ENCODE measurements around the gene ZBTB22.
A peak's percentile ranks its signal among the peaks of the same experiment; 100 is the strongest.
"Not testable (repeated sequence)": the region's sequence is repeated elsewhere in the genome, so short reads cannot be mapped to it uniquely, and the experiment has no call there.

Gene ZBTB22

DNA sequence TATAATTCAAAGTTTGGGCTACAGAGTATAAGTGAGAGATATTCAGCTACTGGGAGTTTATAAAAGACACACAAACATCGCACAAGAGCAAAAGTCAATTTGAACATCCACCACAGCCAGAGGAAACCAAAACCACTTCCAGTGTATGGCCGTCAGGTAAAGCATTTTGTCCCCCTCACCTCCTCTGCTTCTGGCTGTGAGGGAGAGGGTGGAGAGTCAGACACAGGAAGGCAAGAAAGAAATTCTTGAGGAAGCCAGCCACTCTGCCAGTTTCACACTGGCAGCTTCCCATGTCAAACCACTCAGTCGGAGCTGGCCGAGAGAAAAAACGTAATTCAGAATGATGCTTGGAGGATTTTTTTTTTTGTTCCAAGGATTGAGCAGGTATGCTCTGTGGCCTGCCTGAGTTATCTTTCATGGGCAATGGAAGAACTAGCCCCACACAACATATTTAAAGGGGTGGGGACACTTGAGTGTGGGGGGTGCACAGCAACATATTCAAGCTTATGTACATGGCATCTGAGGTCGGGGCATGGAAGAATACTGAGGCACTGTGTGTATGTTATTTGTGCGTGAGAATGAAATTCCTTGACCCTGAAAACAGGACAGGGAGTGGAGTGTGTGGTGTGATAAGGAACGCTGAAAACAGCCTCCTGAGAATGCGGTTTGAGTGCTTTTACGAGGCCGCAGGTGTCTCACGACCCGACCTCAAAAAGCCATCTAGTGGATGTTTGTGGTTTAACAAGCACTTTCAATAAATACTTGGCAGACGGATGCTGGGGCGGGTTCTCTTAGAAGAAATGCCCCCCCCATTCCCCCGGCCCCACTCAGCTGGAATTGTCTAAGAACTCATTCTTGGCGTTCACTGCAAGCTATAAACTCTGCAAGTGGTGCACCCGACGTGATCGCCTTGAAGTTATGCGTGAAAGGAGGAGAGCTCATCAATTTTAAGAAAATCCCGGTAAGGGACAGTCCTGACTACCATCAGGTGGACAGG lies 27.5 kb upstream of the ZBTB22 start:
- peaks cover 20 to 26% of the 10 kb centered on the region in 2 donors for H3K4me1 Mint-ChIP-seq (ENCODE audit: low read depth in 2 of 2)
- peak overlapping the region; percentile 72 to 82 for H3K4me3 Mint-ChIP-seq
- peak overlapping the region; percentile 96 for H3K27ac Mint-ChIP-seq
- no peaks in the 10 kb centered on the region for H3K27me3 Mint-ChIP-seq
- H3K36me3 Mint-ChIP-seq (ENCODE audit: insufficient read depth): peaks cover 18% of the 10 kb centered on the region
- DNase-seq (peak; percentile 63 to 71 (median 67)), ATAC-seq (replicated peaks) (peak; percentile 64)
- H3K9me3 Mint-ChIP-seq: no peaks in the 10 kb centered on the region

DNA sequence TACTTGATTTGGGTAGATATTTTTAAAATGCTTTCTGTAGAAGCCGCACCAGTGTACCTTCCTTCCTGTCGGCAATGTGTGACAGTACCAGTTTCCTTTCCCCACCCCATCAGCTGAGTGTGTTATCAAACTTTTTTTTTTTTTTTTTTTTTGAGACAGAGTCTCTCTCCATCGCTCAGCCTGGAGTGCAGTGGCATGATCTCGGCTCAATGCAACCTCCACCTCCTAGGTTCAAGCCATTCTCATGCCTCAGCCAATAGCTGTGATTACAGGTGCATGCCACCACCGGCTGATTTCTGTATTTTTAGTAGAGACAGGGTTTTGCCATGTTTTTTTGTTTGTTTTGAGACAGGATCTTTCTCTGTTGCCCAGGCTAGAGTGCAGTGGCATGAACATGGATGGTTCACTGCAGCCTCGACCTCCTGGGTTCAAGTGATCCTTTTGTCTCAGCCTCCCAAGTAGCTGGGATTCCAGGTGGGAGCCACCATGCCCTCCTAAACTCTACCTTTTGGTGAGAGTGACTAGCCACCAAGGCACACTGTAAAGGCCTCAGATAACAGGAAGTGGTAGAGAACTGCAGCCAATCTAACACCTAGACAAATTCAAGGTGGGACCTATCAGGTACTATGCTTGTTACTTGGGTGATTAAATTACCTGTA lies 26.5 kb upstream of the ZBTB22 start:
- Mint-ChIP-seq H3K27me3 (no peaks in the 10 kb centered on the region), H3K4me1 (ENCODE audit: low read depth in 2 of 2) (peaks cover 20 to 29% of the 10 kb centered on the region in 2 donors), H3K27ac (peak overlapping the region; percentile 96), H3K9me3 (no peaks in the 10 kb centered on the region), H3K36me3 (ENCODE audit: insufficient read depth) (peaks cover 18% of the 10 kb centered on the region), H3K4me3 (peak overlapping the region; percentile 72 to 82)
- DNase-seq: peak; percentile 58 to 67 (median 59)
- ATAC-seq (replicated peaks): peak; percentile 73

DNA sequence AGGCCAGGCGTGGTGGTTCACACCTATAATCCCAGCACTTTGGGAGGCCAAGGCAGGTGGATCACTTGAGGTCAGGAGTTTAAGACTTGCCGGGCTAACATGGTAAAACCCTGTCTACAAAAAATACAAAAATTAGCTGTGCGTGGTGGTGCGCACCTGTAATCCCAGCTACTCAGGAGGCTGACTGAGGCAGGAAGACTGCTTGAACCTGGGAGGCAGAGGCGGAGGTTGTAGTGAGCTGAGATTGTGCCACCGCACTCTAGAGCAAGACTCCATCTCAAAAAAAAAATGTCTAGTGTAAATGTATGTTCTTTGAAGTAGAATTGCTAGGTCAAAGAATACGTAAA lies 26.0 kb upstream of the ZBTB22 start:
- DNase-seq: peak in 1 of 3 experiments; percentile 49
- H3K27me3 Mint-ChIP-seq; H3K9me3 Mint-ChIP-seq; ATAC-seq (replicated peaks): not testable (repeated sequence)
- Mint-ChIP-seq H3K36me3 (ENCODE audit: insufficient read depth) (peaks cover 18% of the 10 kb centered on the region), H3K27ac (peak overlapping the region; percentile 96), H3K4me1 (ENCODE audit: low read depth in 2 of 2) (peaks cover 20 to 29% of the 10 kb centered on the region in 2 donors), H3K4me3 (peak overlapping the region; percentile 72 to 82)

DNA sequence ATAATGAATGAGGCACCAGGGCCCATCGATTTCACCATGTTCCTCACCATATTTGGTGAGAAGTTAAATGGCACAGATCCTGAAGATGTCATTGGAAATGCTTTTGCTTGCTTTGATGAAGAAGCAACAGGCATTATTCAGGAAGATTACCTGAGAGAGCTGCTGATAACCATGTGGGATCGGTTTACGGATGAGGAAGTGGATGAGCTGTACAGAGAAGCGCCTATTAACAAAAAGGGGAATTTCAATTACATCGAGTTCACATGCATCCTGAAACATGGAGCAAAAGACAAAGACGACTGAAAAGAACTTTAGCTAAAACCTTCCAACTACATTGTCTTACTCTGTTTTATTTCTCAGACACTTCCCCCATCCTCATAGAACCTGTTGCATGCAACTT lies 21.6 kb upstream of the ZBTB22 start:
- no peak overlapping the region for H3K27ac Mint-ChIP-seq

DNA sequence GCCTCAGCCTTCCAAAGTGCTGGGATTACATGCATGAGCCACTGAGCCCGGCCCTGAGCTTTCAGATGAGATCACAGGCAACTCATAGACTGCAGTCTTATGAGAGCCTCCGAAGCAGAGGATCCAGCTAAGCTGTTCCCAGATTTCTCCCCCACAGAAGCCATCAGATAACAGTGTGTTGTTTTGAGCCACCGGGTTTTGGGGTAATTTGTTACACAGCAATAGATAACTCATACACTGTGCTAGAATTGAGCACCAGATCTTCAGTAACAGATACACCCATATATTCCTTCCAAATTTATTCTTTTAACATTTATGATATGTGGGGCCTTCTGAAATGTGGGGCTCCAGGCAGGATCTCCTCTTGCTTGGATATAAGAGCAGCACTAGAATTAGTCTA lies 19.0 kb upstream of the ZBTB22 start:
- no peak for ATAC-seq (replicated peaks)
- no peaks in the 10 kb centered on the region for H3K27me3 Mint-ChIP-seq

More for the DNA sequence above, 21.6 kb upstream of the ZBTB22 start:
- H3K4me1 Mint-ChIP-seq (ENCODE audit: low read depth in 2 of 2): peaks cover 3 to 14% of the 10 kb centered on the region in 2 donors
- no peaks in the 10 kb centered on the region for H3K9me3 Mint-ChIP-seq
- no peak for ATAC-seq (replicated peaks)
- DNase-seq: no peak
- peaks cover 8% of the 10 kb centered on the region for H3K36me3 Mint-ChIP-seq (ENCODE audit: insufficient read depth)
- H3K27me3 Mint-ChIP-seq: no peaks in the 10 kb centered on the region
- no peak overlapping the region for H3K4me3 Mint-ChIP-seq

DNA sequence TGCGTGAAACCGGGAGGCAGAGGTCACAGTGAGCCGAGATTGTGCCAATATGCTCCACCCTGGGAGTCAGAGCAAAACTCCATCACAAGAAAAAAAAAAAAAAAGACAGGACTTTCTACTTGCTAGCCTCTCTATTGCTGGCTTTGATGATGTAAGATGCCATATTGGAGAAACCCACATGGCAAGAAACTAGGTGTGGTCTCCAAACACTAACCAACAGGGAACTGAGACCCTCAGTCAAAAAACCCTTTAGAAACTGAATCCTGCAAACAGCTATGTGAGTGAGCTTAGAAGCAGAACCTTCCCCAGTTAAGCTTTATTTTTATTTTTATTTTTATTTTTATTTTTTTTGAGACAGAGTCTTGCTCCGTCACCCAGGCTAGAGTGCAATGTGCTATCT lies 18.4 kb upstream of the ZBTB22 start:
- Mint-ChIP-seq H3K27ac (no peak overlapping the region), H3K27me3 (no peaks in the 10 kb centered on the region), H3K4me1 (ENCODE audit: low read depth in 2 of 2) (peaks cover 0 to 6% of the 10 kb centered on the region in 2 donors), H3K9me3 (no peaks in the 10 kb centered on the region), H3K36me3 (ENCODE audit: insufficient read depth) (no peaks in the 10 kb centered on the region), H3K4me3 (no peak overlapping the region)
- no peak for DNase-seq
- no peak for ATAC-seq (replicated peaks)

More for the DNA sequence above, 19.0 kb upstream of the ZBTB22 start:
- H3K36me3 Mint-ChIP-seq (ENCODE audit: insufficient read depth): no peaks in the 10 kb centered on the region
- H3K9me3 Mint-ChIP-seq: no peaks in the 10 kb centered on the region
- no peak overlapping the region for H3K27ac Mint-ChIP-seq
- no peak overlapping the region for H3K4me3 Mint-ChIP-seq
- no peak for DNase-seq
- H3K4me1 Mint-ChIP-seq (ENCODE audit: low read depth in 2 of 2): peaks cover 0 to 6% of the 10 kb centered on the region in 2 donors

DNA sequence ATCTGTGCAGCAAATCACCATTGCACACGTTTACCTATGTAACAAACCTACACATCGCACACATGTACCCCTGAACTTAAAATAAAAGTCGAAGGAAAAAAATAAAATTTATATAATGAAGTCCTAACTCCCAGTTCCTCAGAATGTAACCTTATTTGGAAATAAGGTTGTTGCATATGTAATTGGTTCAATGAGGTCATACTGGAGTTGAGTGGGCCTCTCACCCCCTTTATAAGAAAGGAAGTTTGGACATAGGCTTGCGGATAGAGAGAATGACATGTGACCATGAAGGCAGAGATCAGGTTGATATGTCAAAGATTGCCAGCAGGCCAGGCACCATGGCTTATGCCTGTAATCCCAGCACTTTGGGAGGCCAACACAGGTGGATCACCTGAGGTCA lies 16.1 kb upstream of the ZBTB22 start:
- peaks cover 0 to 2% of the 10 kb centered on the region in 2 donors for H3K4me1 Mint-ChIP-seq (ENCODE audit: low read depth in 2 of 2)
- DNase-seq (no peak), ATAC-seq (replicated peaks) (no peak)
- no peak overlapping the region for H3K4me3 Mint-ChIP-seq
- H3K36me3 Mint-ChIP-seq (ENCODE audit: insufficient read depth): no peaks in the 10 kb centered on the region
- H3K27me3 Mint-ChIP-seq: no peaks in the 10 kb centered on the region
- no peak overlapping the region for H3K27ac Mint-ChIP-seq
- H3K9me3 Mint-ChIP-seq: no peaks in the 10 kb centered on the region

DNA sequence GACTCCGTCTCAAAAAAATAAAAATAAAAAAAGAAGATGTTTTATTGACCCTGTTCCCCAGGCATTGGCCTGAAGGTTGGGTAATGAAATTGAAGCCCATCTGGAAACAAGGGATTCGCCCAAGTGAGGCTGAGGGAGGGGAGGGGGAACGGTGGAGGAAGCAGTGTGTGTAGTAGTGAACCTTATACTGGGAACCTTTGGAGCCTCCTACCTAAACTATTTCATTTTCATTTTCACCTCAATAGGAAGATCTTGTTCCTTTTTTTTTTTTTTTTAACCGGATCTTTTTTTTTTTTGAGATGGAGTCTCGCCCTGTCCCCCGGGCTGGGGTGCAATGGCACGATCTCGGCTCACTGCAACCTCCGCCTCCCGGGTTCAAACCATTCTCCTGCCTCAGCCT lies 13.2 kb upstream of the ZBTB22 start:
- Mint-ChIP-seq H3K9me3 (no peaks in the 10 kb centered on the region), H3K27me3 (no peaks in the 10 kb centered on the region), H3K4me3 (no peak overlapping the region), H3K36me3 (ENCODE audit: insufficient read depth) (no peaks in the 10 kb centered on the region), H3K27ac (no peak overlapping the region), H3K4me1 (ENCODE audit: low read depth in 2 of 2) (peaks cover 0 to 2% of the 10 kb centered on the region in 2 donors)
- no peak for ATAC-seq (replicated peaks)
- DNase-seq: no peak

DNA sequence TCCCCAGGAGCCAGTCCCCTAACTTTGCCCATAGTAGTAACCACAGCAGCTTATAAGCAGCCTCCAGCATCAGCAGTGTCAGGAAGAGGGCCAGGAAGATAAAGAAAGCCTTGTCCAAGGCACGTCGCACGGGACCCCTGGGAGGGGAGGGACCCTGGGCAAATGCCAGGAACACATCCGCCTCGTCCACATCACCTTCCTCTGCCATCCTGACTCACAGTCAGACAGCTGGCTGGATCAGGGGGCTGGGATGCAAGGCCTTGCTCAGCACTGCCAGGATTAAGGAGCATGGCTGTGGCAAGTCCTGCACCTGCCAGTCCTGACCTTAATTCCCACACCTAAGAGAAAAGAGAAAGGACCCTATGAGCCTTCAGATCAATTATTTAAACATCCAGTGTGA lies 11.5 kb upstream of the ZBTB22 start:
- H3K36me3 Mint-ChIP-seq (ENCODE audit: insufficient read depth): peaks cover 4% of the 10 kb centered on the region
- no peaks in the 10 kb centered on the region for H3K27me3 Mint-ChIP-seq
- no peak overlapping the region for H3K27ac Mint-ChIP-seq
- H3K4me1 Mint-ChIP-seq (ENCODE audit: low read depth in 2 of 2): peaks cover 0 to 2% of the 10 kb centered on the region in 2 donors
- no peak overlapping the region for H3K4me3 Mint-ChIP-seq
- H3K9me3 Mint-ChIP-seq: no peaks in the 10 kb centered on the region
- ATAC-seq (replicated peaks): no peak
- no peak for DNase-seq

DNA sequence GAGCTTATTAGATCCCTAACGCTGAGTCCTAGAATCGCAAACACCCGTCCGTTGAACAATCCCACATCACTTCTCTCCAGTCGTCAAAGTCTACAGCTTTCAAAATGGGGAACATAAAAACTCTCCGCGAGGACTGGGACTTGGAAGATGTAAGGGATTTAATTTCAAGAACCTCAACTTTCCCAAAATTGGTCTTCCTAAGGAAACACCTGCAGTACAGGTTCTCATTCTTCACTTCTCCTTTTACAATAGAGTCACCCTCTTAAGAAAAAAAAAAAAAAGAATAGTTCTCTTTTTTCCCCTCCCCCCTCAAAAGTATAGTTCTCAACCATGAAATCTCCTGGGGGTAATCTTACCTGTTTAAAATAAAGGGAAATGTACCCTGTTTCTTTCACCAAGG lies 6.6 kb upstream of the ZBTB22 start:
- peaks cover 43% of the 10 kb centered on the region for H3K36me3 Mint-ChIP-seq (ENCODE audit: insufficient read depth)
- H3K27ac Mint-ChIP-seq: peak overlapping the region; percentile 95 to 96
- no peak for ATAC-seq (replicated peaks)
- peak overlapping the region; percentile 95 to 99 for H3K4me3 Mint-ChIP-seq
- peaks cover 40 to 48% of the 10 kb centered on the region in 2 donors for H3K4me1 Mint-ChIP-seq (ENCODE audit: low read depth in 2 of 2)
- no peaks in the 10 kb centered on the region for H3K9me3 Mint-ChIP-seq
- no peak for DNase-seq
- no peaks in the 10 kb centered on the region for H3K27me3 Mint-ChIP-seq

DNA sequence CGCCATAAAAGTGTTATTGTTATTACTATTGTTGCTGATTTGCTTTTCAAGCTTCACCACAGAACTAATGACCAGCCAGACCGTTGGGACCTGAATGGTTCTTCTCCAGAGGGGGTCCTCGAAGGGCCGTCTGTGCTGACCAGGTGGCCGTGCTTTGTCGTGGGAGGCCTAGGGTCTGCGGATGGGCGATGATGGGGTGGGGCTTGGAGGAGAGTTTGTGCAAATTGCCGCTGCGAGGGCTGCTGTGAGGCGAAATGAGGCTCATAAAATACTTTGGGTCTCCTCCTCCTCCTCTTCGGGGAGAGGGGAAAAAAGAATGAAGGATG lies 6.0 kb upstream of the ZBTB22 start:
- peaks cover 47% of the 10 kb centered on the region for H3K36me3 Mint-ChIP-seq (ENCODE audit: insufficient read depth)
- peak overlapping the region; percentile 95 to 96 for H3K27ac Mint-ChIP-seq
- H3K27me3 Mint-ChIP-seq: no peaks in the 10 kb centered on the region
- peak overlapping the region; percentile 95 to 99 for H3K4me3 Mint-ChIP-seq
- peaks cover 44 to 53% of the 10 kb centered on the region in 2 donors for H3K4me1 Mint-ChIP-seq (ENCODE audit: low read depth in 2 of 2)
- DNase-seq (no peak), ATAC-seq (replicated peaks) (no peak)
- no peaks in the 10 kb centered on the region for H3K9me3 Mint-ChIP-seq

DNA sequence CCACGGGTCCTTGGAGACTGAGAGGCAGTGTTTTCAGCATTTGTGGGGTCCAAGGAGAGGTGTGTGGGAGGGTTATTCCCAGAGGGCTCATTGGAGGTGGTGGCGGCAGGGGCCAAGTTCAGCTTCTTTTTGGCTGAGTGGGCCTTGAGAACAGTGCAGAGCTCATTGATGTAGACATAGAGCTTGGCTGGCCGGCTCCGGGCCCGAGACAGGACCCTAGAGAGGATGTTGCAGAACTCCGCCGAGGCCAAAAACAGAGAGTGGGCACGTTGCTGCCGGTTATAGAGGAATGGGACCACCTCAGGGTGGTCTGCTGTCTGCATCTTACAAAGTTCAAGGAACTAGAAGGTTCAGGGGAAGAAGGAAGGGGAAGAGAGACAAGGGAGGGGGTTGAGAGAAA lies 3.7 kb upstream of the ZBTB22 start:
- ATAC-seq (replicated peaks) (no peak), DNase-seq (no peak)
- Mint-ChIP-seq H3K27me3 (no peaks in the 10 kb centered on the region), H3K27ac (peak overlapping the region; percentile 57 to 96), H3K4me1 (ENCODE audit: low read depth in 2 of 2) (peaks cover 60 to 71% of the 10 kb centered on the region in 2 donors), H3K9me3 (no peaks in the 10 kb centered on the region), H3K4me3 (peak overlapping the region; percentile 95 to 99), H3K36me3 (ENCODE audit: insufficient read depth) (peaks cover 58% of the 10 kb centered on the region)

DNA sequence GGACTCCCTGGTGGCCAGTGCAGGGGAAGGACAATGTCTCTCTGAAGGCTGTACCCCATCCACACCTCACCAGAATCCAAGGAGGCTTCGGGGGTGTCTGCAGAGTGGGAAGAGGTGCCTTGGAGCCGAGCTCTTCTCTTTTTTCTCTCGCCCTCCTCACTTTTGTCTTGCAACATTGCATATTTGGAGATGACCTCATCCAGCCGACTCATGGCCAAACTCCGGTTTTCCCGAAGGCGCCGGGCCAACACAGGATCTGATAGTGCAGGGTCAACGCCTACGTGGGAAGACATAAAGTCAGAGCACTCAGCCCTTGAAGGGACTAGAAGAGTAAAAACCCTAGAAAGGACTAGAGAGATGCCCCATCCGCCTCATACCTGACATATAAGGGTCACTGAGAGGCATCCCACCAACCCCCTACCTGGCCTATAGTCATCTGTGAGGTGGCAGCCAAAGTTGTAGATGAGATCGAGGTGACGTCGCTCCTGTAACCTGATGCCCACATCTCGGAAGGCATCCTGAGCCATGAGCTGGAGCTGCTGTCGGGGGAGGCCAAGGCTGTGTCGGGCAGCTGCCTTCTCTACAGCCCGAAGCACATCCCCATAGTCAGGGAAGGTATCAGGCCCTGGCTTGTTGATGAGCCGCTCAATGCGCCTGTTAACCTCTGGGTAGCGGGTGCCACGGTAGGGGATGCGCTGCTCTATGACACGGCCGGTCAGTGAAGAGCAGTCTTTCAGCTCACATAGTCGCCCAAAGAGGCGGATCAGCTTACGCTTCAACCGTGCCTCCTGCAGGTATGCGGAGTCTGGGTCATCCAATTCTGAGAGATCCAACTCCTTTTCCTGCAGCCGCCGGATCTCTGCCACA lies 3.0 kb upstream of the ZBTB22 start:
- peaks cover 66 to 77% of the 10 kb centered on the region in 2 donors for H3K4me1 Mint-ChIP-seq (ENCODE audit: low read depth in 2 of 2)
- no peaks in the 10 kb centered on the region for H3K27me3 Mint-ChIP-seq
- H3K4me3 Mint-ChIP-seq: peak overlapping the region; percentile 95 to 99
- H3K9me3 Mint-ChIP-seq: no peaks in the 10 kb centered on the region
- H3K27ac Mint-ChIP-seq: peak overlapping the region; percentile 83 to 96
- ATAC-seq (replicated peaks): no peak
- no peak for DNase-seq
- H3K36me3 Mint-ChIP-seq (ENCODE audit: insufficient read depth): peaks cover 60% of the 10 kb centered on the region
